NCI-H2227 treated with DMSO at 0.1 percent for 48 hours (cell line): Measurements from ENCODE around the gene SLC48A1.

Source experiments
- DNase-seq: peaks from one replicate; lab custom pipeline; 2025; lab: John Stamatoyannopoulos, UW

SLC48A1 gene

DNA sequence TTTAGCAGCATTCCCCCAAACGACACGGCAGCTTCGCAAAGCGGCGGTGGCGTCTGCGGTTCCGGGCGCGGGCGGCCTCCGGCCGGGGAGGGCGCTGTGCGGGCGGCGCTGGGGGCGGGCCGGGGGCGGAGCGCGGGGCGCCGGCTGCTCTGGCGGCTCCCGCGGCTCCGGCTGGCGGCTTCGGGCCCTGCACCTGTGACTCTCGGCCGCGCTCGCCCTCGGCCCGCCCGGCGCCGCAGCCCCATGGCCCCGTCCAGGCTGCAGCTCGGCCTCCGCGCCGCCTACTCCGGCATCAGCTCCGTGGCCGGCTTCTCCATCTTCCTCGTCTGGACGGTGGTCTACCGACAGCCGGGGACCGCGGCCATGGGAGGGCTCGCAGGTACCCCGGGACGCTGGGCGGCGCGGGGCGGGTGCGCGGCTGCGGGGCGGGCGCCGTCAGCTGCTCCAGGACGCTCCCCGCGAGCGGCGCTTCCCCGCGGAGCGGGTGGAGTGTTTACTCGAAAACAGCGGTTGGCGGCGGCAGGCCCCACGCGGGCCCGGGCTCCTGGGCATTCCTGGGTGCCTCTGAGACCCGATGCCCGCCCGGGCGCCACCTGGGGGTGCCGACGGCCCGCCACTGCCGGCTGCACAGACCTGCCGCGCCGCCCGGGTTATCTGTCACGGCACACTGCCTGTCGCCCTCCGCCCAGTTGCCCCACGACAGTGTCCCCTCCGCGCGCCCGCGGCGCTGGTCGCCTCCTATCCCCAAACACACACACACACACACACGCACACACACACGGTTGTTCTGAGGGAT lies at the start of gene SLC48A1:
Gene SLC48A1, plus strand, starts transcription at position 177 of the 796 bp plus-strand sequence. Its CDS starts 67 bp downstream, at position 244.
- peak; percentile 47 for DNase-seq

DNA sequence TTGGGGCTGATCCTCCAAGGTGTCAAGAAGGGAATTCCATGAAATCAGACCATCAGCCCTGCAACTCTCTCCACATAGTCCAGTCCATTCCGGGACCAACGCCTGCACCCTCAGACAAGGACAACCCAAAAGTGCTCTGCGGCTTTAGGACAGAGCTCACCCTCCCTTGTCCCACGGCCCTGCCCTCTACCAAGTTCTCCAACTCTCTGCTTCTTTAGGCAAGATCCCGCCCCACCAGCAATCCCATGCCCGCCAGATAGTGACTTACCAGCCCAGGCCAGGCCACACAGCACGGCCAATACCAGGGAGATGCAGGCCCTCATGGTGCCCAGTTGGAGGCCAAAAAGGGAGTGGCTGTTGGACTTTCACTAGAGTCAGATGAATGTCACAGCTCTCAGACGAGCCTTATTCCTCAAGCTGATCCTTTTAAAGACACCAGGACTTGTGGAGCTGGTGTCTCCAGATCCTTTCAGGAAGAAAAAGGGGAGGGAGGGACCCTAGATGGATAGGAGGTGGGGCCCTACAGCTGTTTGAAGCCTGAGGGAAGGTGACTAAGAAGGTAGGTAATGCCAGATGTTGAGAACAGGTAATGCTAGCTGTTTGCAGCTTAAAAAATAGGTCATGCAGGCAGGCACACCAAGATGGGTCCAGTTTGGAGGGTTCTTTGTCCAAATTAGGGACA lies 47.8 kb upstream of the SLC48A1 start, which contains the start of gene ENDOU:
Gene ENDOU, minus strand, starts transcription at position 400 of the 682 bp plus-strand sequence. Its CDS starts 77 bp downstream, at position 323.
- DNase-seq: no peak

DNA sequence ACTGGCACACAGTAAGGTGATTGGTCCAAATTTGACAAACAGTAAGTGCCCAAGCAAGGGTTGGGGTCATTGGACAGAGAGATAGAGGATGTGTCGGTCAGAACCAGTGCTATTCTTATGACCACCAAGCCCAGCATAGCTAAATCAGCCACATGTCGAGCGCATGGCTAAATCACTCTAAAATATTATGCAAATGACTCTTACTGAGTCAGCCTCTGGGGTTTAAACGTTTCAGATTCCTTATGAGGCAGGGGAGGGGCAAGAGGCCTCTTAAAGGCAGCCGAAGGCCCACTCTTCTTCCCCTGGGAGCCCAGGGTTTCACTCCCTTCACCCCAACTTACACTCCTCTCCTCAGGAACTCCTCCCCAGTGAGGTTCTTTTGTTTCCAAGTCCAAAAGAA lies 47.1 kb upstream of the SLC48A1 start:
- no peak for DNase-seq

DNA sequence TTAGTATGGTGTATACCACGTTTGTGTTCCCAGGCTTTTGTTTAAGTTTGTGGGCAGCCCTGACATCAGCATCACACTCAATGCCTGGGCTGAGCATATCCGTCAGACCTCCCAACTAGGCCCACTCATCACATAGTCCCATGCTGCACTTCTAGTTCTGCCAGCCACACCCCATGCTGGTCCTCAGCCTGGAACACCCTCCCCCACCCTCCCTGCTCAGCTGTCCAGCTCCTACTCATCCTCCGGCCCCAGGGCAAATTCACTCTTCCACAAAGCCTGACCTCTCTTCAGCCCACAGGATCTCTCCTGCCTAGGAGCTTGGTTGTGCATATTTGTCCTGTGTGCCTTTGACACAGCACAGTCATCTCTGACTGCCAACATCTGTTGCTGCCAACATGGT lies 43.8 kb upstream of the SLC48A1 start:
- DNase-seq: no peak

DNA sequence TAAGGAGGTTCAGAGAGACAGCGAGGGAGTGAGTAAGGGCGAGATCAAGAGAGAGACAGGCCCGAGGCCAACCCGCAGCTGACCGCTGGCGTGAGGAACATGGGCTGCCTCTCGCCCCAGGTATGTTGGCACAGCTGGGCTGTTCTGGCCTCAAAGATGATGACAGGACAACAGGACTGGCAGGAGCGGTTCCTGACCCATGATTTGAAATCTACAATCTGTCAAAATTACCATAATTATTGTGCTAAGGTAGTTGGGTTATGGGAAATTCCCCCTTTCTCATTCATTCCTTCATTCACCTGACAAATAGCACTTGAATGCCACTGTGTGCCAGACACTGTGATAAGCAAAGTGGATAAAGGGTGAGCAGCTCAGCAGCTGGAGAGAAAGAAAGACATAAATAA lies 42.7 kb upstream of the SLC48A1 start:
- no peak for DNase-seq

DNA sequence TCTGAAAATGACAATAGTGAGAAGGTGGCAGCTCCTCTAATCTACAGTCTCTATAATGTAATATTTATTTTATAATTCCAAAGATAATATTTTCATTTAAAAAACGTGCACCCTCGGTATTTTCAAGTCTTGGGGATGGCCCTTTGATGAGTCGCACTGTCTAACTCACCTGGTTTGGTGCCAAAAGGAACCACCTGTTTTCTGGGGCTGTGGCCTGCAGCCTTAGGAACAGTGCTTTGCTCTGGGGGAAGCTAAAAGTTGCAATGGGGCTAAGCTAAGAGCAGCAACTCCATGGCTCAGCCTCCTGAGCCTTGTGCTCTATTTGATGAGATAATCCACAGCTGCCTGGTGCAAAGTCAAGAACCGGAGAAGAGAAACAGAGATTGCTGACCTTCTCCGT lies 41.3 kb upstream of the SLC48A1 start:
- no peak for DNase-seq

DNA sequence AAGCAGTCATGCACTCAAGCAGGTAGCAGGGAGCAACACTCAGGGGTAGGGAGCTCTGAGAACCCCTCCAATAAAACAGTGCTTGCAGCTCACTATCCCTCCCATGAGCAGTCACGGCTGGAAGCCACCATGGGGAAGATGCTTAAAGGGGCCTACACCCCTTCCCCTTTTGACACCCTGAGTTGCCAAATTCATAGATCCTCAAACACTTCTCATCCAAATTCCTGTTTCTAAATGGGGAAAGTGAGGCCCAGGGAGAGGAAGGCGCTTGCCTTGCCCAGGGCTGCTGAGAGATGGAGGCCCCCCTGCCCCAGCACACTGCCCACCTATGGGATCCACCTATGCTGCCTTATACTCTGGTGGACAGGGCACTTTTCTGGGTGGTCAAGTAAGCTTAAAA lies 40.5 kb upstream of the SLC48A1 start:
- no peak for DNase-seq

DNA sequence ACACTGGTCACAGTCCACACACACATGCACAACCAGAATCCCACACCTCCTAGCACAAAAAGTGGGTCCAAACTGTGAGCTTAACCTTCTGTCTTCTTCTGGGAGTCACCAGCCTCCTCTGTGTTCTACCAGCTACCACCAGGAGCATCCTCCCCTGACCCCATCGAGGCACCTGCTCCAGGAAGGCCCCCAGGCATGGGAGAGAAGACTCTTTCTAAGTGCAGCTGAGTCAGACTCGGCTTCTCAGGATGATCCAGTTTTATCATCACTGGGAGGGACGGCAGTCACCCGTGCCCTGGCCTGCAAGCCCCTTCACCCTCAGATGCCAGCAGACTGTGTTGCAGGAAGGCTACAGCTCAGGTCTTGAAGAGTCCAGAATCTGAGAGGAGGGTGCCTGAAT lies 39.9 kb upstream of the SLC48A1 start:
- no peak for DNase-seq

DNA sequence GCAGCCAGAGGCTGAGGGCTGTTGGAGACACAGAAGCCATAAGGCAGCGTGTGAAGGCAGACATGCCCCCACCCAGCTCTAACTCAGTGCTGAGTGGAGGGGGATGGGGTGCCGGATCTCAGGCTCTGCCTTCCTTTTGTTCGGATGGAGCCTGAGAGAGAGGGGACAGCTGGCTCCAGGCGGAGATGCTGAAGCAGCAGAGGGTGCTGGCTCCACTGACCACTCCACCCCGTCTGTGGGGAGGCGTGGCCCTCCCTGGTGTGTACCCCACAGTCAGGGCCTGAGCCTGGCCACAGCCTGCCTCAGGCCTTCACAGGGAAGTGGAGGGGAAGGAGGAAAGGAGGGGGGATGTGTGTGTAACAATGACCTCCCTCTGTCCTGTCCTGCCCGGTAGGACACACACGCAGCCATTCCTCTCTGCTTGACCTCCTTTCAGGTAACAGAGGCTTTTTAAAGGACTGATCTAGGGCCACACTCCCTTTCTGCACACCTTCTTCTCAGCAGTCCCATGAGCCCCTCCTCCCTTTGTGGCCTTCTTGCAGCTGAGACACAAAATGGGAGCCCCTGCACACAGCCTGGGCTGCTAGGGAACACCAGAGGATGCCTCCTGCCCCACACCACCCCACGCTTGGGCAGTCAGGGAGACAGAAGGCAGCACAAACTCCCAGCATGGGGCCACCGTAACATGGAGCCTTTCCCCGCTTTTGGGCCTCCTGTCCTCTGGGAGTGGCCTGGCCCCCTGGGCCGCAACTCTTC lies 38.1 kb upstream of the SLC48A1 start:
- DNase-seq: peak; percentile 47

DNA sequence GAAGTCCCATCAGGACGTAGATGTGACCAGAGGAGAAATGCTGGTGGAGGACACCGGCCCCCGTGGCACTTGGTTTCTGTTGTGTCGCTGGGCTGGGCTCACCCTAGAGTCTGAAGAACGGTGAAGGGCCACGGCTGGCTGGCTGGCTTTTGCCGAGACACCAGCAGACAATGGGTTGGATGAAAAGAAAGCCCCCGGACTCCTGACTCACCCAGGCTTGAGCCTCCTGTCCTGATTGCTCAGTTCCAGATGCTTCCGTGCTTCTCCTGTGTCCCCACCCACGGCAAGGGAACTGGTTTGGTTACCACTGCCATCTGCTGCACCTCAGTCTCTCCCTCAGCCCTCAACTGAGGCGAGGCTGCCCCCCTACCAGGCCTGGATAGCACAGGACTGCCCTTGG lies 37.4 kb upstream of the SLC48A1 start:
- no peak for DNase-seq

DNA sequence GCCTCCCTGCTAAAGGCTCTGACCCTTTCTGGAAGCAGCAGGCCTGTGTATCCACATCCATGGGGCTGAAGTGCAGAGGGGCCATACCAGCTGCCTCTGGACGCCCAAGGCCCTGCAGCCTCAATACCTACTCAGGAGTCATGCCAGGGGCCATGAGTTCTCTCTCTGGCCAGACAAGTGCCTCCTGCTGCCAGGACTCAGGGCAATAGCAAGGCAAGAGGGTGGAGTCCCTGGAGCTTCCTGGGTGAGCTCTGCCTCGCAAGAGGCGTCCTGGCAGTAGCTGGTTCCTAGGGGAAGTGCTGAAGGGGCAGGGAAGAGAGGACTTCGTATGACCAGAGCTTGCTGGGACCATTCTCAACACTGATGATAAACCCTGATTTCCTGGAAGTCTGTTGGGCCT lies 36.8 kb upstream of the SLC48A1 start:
- DNase-seq: no peak

DNA sequence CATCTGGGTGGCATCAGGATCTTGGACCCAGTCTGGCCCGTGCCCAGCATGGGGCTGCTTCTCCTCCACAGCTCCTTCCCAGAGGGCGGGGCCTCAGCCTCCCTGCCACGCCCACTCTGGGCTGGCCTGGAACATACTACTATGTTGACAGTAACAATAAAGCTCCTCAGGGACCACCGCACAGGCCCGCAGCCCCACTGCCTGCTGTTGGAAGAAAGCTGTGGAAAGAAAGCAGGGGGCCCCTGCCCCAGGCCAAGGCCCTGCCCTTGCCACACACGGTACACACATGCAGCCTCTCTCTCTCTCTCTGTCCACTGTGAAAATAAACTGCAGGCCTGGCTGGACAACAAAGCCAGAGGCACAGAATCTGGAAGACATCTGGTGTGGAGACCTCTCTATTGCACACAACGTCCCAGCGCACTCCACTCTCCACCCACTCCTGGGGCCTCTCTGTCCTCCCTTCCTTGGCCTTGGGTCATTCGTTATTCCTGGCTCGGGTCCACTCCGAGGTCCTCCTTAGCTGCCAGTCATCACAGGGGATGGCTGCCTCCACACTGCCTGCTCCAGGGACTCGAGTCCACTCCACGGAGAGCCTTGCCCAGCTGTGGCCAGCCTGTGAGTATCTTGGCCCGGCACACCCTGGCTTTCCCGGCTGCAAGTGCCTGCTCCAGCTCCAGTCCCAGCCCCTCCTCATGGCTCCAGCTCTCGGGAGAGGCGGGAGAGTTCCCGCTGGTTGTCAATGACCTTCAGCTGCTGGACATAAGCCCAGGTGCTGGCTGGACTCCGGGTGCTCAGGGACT lies 36.0 kb upstream of the SLC48A1 start:
- DNase-seq: no peak

DNA sequence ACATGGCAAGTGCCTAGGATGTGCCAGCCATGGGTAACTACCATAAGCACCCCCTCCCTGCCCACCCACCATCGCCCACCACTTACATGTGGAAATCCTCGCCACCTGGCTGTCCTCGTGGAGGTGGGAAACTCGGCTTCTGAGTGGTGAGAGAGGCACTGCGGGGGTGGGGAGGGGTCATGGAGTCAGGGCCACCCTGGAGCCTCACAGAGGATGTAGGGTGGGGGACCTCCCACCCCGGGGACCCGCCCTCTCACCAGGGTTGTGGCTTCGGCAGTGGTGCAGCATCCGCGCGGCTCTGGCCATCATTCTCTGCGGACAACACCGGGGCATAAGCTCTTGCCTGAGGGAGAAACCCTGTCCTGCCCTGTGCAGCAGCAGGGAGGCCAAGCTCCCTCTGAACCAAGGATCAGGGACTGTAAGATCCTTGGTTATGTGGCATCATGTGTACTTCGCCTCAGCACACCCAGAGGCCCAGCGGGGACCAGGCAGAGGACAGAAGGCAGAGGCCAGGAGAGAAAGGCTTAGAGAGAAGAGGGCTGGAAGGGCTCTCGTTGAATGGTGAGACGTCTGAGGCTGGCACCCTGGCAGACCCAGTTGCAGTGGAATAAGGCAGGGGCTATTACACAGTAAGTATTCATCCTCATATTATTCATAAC lies 35.0 kb upstream of the SLC48A1 start:
- DNase-seq: no peak

DNA sequence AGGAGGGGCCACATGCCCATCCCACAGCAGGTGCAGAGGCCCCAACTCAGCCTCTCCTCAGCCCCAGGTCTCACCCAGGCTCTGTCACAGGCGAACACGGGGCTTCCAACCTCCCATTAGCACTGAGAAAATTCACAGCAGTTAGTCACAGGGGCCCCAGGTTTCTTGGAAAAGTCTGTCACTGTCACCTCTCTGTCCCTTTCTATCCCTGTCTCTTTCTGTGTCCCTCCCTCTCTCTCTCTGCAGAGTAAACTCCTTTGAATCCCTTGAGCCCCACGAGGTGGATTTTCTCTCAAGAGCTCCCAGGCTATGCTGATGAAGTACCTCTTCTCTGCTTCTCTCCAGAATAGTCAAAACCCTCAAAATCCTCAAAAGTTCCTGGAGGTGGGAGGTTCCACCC lies 33.7 kb upstream of the SLC48A1 start:
- no peak for DNase-seq

DNA sequence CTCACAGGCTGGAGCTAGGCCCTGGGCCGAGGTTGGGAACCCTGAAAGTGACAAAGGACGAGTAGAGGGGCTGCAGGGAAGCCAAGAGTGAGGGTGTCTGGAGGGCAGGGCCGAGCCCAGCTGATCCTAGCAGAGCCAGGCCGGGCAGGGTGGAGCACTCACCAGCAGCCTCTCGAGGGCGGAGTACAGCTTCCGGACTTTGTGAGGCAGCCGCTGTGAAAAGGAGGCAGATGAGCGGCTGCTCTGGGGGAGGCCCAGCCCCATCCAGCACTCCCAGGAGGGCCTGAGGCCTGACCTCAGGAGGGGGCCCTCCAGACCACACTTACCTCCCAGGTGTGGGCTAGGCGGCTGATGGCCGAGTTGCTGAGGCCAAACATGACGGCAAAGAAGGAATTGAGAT lies 33.1 kb upstream of the SLC48A1 start:
- DNase-seq: no peak

DNA sequence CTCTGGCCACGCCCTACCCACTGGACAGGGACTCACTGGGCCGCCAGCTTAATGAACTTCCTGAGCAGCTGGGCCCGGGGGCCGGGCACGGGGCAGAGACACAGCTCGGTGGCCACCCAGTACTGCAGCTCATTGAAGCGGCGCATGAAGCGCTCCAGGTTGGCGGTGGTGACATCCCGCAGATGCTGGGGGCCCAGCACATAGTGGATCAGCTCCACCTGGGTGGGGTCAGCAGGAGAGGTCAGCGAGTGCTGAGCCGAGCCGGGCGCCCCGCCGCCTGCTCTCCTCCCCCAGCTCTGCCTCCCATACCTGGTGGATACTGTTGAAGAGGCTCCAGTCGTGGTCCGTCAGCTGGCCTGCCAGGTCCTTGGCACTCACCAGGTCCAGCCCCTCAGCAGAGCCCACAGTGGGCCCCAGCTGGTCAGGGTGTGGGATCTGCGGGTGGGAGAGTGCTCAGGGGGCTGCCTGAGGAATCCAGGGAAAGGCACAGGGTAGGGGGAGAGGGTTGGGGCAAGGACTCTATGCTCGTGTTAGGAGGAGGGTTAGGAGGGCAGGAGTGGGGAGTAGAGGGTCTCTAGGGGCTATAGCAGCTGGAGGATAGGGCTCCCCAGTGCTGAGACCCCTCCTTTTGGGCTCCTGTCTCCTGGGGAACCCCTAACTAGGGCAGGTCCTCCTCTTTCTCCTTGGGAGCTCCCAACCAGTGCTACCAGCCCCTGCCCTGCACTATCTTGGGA lies 32.3 kb upstream of the SLC48A1 start:
- no peak for DNase-seq

DNA sequence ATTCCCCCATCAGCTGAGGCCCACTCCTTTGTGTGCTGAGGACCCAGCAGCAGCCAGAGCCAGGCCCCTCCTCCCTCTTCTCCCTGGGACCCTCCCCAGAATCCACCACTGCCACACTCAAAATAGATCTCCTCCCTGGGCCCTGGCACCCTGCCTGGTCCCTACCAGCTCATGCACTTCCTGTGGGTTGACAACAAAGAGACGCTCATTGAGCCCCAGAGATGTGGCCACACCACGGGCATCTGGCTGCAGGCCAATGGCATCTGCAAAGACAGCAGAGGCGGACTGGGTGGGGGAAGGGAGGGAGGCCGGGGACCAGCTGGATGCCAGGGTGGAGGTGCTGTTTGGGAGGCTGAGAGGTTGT lies 31.7 kb upstream of the SLC48A1 start:
- DNase-seq: no peak

DNA sequence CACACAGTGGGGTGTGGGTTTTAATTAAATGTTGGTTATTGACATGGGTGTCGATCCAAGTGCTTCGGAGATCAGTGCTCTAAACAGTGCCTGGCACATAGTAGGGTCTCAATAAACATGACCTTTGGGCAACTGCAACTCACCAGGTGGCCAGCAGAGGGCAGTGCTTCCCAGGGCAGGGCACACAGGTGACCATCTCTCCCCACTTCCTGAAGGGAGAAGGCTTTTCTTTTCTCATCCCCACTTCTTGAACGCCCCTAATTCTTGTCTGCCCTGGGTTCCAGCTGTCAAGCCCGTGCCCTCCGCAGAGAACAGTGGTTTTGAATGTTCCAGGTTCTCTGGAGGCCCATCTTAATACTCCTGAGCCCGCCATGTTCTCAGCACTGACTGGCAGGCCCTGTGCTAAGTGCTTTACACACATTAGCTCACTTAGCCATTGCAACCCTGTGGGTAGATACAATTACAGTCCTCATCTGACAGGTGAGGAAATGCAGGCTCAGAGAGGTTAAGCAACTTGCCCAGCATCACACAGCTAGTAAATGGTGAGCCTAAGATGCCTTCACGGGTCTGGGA lies 30.7 kb upstream of the SLC48A1 start:
- no peak for DNase-seq

DNA sequence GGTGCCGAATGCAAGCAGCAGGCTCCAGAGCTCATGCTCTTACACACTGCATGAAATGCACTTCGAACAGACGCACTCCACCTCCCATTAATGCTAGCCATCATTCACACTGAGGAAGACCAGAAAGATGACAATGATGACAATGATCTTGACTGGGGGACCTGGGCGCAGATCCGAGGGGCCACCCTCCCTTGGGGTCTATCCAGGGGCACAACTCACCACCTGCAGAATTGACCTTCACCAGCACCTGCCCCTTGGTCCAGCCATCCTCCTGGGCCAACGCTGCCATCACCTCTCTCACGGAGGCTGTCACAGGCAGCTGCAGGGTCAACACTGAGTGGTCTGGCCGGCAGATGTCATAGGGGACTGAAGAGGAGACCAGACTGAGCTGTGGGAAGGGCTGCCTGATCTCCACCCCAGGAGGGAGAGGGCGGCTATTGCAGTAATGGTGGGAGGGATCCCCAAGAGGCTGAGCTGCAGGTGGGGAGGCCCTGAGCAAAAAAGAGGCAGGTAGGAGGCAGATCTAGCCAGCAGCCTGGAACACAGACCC lies 29.7 kb upstream of the SLC48A1 start:
- DNase-seq: no peak

DNA sequence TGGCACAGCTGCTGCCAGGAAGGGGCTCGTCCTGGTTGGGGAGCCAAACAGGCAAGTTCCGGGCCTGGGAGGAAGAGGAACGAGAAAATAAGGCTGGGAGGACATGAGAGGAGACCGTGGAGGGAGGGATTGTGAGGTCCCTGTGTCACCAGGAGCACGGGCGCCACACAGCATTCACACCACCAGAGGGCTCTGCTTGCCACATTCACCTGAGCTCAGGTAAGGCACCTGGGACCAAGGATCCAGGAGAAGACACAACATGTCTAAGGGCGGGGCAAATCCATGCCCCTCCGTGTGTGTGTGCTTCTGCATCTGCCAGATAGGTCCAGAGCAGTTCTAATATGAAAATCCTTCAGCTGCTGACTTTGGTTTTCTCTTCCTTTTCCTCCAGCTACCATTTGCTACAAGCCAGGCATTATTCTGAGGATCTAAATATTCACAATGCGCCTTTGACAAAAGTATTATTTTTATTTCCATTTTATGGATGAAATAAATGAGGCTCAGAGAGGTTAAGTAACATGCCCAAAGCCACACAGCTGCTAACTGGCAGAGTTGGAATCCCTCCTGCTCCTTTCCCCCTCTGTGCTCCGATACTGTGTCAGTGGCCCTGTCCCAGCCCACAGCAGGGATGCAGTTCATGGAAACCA lies 28.9 kb upstream of the SLC48A1 start:
- no peak for DNase-seq
